GDM1 (cell line): Measurements from ENCODE around the gene SEMA3C.

Source experiments
- DNase-seq: peaks from one replicate; lab custom pipeline; 2025; lab: John Stamatoyannopoulos, UW

The SEMA3C gene

DNA sequence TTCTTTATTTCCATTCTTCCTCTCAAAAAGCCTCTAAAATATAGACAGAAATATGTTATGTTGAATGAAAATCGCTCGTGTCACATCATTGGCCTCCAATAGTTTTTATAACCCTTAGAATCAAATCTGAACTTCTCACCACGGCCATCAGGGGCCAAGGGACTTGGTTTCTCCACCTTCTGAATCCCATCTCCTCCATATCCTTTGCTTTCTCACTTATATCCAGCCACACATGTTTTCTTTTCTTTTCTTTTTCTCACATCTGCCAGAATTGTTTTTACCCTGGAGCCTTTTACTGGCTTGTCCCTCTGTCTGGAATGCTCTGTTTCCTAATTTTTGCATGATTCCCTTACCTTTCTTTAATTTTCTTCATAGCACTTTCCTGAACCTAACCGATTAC, 184.8 kb downstream of the SEMA3C start:
- DNase-seq, result no peak

DNA sequence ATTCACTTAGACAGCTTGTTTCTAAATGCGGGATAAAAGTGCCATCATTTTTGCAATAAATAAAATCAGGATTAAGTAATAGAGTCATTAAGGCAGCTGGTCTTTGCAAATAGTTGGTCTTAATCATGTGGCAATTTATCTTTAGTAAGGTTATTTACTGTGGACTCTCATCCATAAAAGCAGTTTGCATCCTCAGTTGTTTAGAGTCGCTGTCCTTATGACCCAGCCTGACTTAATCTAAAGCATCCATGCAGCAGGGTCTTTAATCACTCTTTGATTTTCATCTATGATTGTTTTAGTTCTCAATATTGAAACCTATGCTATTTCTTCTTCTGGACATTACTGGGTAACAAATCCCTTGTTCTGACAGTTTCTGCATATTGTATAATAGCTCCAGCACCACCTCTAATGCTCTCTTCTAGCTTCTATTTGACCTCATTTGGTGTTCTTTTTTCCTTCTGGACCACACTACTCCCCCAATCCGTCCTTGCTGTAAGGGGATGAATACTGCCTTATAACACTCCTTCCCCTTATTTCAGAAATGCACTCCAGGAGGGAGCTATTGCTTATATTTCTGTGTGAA, 185.4 kb downstream of the SEMA3C start:
- DNase-seq, result no peak

DNA sequence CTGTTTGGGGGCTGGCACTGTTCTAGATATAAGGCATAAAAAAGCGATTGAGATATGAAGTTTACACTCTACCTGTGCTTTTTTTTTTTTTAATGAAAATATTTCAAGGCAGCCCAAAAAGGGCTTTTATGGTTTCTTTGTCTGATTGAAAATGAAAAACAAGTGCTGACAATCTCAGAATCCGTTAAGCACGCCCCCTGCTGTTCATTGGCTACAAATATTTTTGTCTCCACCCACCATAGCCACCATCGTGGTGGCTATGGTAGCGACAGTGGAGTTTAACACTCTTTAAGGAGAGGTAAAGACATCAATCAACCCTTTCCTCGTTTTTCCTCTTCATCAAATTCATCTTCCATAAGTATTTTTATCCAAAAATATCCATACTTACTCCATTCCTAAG, 186.2 kb downstream of the SEMA3C start:
- DNase-seq, result no peak

DNA sequence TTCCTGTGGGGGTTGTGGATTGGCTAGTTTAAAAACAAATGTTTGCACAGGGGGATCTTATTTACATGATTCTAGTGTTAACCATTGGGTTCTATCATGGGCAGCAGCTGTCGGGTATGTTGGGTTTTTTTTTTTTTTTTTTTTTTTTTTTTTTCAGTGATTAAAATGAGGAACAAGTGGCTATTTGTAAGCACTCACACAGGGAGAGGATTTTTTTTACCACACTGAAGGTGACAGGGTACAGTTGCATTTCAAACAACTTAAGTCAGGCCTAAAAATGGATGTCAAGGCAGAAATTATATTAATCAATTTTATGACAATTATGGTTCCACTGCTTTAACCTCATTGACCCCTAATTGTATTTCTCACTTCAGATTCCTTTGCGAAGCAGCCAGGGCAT, 187.6 kb downstream of the SEMA3C start:
- no peak for DNase-seq

DNA sequence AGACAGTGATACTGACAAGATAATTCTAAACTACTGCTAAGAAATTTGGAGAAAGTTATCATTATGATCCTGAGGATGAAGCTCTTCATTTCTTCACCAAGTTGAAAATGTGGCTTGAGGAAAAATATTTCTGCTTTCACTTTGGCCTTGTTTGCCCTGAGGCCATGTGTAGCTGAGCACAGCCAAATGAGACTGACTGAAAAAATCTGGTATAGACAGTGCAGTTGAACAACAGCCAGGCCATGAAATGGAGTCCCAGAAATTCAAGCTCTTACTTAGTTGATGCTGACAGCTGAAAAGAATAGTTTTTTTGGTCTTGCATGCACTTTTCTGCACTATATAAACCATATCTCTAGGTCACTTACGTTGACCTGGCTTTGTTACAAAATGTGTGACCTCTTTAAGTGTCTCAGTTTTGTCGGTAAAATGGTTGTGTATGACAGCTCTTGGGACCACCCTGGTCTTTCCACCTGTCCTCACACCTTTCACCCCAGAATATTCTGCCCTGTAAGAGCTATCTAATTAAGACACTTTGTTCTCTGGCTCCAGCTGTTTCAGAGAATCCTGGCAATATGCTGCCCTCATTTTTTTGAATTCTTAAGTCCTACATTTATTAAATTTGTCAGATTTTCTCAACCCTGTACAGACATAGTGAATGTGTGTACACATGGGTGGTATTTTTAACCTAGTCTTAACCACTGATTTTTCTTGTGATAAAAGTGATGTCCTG, 189.1 kb downstream of the SEMA3C start:
- no peak for DNase-seq

DNA sequence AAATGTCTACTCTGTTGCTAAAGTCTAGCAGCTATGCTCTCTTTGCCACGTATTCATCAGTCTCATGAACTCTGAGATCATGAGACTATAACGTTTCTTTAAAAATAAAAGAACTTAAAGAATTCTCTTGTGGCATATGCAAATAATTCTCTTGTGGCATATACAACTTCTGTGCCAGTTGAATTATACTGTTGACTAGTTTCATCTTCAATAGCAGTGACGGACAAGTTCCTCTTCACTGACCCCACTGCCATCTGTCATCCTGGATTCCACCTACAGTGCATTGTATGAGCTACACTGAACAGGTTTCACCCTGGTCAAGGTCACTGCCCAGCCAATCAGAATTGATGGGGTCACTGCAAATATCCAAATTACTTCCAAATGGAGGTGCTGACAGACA, 192.2 kb downstream of the SEMA3C start:
- DNase-seq, result no peak

DNA sequence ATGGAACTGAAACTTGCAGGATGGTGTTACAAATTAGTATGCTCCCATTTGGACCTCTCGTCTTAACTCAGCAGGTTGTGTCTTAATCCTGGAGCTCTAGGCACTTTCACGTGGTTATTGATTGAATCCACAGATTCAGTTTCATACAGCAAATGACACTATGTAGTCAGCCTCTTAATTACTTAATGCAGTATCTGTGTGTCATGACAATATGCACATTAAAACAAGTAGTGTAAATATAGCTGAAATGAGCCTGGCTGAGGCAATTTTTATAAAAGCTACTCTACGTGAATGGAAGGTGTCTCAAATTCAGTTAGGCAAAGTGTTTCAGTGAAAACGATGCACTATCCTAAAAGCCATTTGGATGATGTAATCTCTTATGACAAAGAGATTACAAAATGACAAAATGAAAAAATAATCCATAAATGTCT, 193.7 kb downstream of the SEMA3C start:
- no peak for DNase-seq

DNA sequence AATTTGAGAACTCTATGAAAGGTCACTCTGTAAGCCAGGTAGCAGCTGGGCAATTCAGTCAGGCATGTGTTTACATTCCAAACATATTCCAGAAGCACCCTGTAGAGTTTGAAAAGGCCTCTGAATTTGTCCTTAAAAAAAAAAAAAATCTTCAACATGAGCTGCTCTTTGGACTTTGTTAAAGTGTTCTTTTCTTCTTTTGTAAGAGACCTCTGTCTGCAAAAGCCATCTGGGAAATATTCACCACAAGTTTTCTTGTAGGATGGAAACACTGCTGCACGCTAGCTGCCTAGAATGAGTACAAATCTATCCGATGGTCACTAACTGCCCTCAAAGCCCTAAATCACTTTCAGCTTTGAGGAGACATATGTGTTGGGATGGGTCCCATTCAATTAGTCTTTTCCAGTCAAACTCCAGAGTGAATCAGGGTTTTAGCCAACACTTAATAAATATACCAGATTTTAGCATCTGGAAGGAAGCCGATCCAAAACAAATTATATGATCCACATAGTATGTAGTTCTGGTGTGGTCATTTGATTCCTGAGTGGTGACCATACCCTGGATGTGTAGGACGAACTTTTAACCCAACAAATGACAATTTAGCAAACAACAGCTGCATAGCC, 194.5 kb downstream of the SEMA3C start:
- DNase-seq, result no peak

DNA sequence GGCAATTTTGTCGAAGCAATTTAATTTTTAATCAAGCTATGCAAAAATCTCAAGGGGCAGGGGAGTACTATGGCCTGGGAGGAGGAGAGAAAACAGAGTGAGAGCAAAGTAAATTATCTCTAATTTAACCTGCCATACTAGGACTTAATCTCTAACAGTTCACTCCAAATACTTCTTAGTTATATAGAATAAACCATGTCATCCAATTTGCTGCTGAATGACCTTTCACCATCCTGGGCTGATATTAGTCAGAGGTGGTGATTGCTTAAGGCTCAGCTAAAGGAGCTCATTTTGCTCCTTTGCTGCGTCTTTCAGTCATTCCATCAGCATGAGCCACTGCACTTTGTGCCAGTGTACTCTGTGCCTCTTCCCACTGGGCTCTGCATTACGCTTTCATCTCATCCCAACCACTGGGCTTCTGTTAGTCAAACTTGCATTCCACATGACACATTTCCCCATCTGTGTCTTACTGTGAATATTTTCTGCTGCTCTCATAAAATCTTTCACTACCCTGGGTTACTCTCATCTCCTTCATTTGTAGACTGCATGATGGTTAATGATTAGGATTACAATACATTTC, 196.1 kb downstream of the SEMA3C start:
- no peak for DNase-seq

DNA sequence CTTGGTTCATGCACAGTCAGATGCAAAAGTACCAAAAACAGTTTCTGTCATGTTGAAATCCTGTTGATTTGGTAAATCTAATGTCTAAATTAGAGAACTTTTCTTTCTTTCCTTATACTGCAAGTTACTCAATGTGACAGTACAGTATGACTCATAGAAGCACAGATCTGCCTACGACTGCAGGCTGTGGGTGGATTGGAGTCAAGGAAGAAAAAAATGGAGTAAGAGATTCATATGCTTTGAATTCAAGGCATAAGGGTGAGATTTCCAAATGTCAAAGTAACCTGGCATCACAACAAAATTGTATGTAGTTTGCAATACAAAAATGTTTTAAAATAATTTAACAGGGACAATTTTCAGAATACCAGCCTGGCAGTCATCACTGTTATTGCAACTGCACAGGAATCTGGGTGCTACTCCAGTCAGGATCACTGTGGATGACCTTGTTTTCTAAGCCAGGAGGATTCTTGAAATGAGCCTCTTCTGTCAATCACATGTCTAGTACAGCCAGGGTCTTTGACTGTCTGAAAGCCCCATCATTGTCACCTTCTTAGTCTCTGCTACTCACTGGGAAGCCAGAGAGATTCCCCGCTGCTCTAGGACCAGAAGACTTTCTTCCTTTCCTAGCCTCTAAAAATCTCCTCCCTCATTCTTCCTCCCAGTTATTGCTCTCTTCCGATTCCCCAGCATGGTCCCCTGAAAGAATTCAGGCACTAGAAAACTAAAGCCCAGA, 196.8 kb downstream of the SEMA3C start:
- no peak for DNase-seq

DNA sequence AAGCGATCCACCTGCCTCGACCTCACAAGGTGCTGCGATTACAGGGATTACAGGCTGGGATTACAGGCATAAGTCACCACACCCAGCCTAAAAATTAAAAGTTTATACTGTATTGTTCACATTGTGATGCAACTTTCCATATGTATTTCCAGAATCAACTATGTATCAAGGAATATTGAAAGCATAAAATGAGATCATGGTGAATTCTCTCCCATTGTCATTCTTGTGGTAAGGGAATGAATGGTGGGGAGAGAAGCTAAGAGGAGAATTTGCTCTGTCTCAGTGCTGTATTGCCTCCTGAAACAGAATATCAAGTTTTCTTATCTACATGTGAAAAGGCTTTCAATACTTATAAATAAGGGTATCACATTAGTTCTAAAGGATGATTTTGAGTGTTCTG, 198.7 kb downstream of the SEMA3C start:
- DNase-seq, result no peak

DNA sequence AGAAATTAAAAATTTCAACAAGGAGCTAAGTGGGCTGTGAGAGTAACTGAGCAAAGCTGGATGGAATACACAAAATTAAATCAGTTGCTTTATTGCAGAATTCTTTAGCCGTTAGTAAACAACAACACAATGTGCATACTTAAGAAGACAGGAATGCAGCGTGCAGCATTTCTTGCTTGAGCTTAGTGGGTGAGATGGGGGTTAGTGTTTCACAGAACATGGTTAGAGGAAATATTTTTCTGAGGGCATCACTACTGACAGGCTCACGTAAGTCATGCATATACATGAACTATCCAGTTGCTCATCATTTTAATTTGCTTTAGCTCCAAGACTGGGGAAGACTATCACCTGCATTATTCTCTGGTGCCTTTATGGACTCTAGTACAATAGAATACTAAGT, 199.6 kb downstream of the SEMA3C start:
- no peak for DNase-seq

DNA sequence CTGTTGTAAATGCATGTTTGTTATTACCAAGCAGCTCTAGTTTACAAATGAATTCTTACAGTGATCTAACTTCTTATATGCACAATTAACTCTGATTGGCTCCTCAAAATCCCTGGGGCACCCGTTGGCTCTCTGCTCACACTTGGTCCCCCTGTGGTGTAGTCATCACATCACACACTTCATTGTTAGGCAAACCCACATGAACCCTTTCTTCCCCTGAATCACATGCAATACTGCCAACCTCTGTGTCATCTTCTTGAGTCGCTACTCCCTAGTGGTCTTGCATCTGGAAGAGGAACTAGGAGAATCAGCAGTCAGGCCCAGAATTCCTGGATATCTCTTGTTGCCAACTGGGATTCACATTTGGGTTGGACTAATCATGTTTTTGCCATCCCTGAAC, 207.3 kb downstream of the SEMA3C start:
- DNase-seq, result no peak

DNA sequence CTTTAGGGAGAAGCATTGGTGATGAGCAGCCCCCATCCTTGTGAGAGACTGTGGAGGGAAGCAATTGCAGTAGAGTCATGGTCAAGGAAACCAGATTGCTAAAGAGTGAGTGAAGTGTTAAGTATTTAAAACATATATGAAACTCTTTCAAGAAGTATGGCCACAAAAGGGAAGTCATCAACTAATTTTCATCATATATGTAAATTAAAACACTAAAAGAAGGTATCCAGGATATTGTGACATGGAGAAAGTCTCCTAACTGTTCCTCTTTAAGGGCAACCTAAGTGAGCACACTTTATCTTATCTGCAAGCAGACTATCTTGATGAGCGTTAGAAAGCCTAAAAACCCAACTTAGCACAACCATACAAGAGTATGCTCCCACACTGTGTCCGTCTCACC, 210.7 kb downstream of the SEMA3C start:
- no peak for DNase-seq

DNA sequence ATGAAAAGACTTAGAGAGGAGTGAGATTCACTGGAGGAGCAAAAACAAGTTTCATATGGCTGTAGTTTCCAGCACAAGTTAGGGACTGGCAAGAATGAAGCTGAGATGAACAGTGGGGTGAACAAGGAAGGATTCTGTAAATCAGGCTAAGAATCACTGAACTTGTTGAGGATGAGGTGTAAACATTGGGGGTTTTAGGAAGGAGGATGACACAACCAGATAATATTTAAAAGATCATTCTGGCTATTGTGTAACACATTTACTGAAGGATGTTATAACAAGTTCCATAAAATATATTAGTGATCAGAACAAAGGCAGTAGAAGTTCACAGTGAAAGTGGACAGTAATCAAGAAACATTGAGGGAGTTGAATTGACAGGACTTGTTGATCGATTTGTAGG, 211.5 kb downstream of the SEMA3C start:
- DNase-seq, result no peak

DNA sequence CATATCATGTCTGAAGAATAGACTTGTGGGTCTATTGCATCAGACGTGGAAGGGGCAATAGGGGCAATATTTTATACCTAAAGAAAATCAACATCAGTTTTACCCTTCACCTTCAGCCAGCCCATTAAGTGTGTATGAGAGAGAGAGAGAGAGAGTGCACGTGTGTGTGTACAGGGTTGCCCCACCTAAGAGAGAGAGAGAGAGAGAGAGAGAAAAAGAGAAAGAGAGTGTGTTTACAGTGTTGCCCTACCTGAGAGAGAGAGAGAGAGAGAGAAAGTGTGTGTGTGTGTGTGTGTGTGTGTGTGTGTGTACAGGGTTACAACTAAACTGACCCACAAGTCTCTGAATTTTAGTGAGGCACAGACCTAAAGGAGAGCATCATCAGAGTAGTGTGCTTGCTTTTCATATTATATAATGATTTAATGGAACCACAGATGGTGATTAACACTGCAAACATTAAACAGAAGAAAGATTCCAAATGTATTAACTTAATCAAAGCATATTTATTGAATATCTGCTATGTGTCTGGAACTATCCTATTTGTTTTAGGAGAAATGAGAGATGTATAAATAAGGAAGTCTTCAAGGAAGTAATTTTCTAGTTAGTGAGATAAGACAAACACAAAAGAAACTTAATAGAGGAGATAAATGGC, 213.6 kb downstream of the SEMA3C start:
- DNase-seq, result no peak

DNA sequence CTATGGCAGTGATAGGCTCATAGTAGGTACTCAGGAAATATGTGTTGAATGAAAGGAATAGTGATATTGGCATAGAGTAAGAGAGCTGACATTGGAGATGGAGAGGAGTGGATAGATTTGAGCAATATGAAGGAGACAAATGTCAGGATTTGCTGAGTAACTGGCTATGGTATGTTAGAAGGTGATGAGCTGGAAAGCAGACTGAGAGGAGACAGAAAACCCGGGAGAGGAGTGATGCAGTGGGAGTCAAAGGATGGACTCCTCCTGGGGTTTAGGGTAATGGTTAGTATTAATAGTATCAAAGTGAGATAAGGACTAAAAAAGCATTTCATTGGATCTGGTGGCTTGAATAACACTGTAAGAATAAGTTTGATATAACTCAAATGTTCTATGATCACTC, 215.6 kb downstream of the SEMA3C start:
- DNase-seq, result no peak

DNA sequence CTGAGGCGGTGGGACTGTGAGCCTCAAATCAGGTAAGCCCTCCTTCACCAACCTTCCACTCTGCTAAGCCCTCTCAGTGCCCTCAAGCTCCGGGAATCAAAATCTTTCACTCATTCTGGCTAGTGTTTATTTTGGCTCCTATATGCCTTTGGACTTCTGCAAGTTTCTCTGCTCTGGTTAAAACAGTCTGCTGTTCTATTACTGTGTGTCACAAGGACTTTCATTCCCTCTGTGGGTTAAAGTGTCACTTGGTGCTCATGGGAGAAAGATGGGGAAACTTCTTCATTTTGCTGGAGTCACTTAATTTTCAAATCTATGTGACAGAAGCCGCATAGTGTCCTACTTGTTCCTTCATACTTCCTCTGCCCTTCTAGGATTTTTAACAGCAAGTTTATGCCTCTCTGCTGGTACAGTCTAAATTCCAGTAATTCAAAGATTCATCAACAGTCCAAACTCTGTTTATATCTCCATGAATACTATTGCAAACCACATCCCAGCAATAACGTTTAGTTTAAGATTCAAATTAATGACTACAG, 219.1 kb downstream of the SEMA3C start:
- DNase-seq, result no peak

DNA sequence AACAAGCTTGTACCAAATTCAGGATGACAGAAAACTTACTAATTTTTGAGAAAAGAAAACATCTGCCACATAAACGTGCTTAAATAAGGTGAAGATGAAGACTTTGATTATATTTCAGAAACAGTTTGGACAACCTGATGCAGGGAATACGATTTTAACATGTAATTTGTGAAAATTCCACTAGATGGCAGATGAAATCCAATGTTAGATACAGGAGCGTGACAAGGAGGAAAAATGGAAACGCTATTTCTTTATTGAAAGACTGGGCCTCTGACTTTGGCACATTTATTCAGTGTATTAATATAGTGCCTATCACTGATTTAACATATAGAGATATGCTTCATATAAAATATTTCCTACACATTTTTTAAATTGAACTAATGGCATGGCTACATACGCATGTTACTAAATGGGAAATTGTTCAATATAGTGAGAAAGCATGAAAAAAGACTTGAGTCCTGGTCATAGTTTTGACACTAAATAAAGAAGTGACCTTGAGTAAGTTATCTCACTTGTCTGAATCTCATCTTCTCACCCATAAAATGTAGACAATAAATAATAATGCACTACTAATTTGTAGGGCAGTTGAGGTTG, 219.7 kb downstream of the SEMA3C start:
- DNase-seq, result no peak
